HG03457 (cell line): ENCODE measurements around the gene SF3A1.

Experiments used
- ATAC-seq: cut with Tn5 transposase; IDR thresholded peaks from one replicate; pipeline ENCODE4 v1.9.1; 2021; ENCODE audit warnings: moderate number of reproducible peaks; ENCODE audit not compliant: unreplicated experiment

SF3A1 gene

DNA sequence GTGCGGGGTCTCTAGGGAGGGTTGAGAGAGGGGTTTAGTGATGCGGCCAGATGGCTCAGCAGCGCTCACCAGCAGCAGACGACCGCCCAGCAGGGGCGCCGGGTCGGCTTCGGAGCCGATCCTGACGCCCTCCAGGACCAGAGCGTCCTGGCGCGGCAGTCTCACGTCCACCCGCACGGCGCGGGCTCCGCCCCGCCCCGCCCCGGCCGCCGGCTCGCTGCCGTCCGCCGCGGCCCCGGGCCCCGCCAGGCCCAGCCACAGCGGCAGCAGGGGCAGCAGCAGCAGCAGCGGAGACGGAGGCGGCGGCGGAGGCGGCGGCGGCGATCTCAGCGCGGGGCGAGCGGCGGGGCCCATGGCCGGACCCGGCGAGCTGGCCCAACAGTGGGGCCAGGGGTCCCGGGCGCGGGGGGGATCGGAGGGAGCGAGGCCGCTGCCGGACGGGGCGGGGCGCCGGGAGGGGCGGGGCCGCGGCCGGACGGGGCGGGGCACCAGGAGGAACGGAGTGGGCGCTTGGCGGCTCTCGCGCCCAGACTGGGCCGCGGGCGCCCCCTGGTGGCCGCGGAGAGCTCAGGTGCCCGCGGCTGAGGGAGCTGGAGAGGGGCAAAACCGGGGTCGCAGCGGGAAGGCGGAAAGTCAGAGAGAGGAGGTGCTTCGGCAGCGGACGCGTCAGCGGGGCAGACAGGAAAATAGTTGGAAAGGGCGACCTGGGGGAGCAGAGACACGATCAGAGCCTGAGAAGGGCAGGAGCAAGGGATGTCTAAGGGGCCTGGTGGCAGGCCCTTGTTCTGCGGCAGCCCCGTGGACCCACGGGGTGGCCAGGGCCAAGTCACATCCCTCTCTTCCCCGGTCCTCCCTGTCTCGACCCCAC, 30.5 kb upstream of the SF3A1 start, which contains the start of gene RNF215:
Gene RNF215 (minus strand): TSS at position 452 of the 868 bp plus-strand sequence. CDS start 98 bp downstream, at position 354.
- no peak for ATAC-seq

DNA sequence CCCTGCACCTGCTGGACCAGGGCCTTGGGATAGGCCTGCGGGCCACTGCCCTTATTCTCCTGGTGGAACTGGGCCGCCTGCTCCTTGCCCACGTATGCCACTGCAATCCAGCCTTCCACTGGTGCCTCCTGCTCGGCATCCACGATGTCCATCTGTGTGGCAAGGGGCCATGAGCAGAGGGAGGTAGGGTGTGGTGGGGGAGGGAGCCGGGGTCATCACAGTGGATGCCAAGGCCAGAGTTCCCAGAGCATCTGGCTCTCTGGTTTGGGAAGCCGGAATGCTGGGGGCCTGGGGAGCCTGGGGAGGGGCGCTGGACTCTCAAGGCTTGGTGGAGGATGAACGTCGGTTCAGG, 29.9 kb upstream of the SF3A1 start:
- no peak for ATAC-seq

DNA sequence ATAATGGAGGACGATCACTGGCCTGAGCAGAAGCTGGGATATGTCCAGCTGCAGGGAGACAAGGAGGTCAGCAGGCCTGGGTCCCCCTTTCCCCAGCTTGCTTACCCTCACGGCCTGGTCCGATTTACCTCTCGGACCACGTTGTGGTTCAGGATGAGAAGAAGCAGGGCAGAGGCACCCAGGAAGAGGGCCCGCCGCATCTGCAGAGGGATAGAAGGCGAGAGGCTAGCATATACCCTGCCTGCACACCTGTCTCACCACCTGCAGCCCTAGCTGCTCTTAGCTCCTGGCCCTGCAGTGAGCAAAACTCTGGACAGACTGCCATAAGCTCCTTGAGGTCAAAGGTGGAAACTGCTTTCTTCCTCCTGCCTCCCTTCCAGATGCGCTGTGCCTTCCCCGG, 29.2 kb upstream of the SF3A1 start:
- no peak for ATAC-seq

GRCh38 chr22:30383061-30383460, 26.4 kb upstream of the SF3A1 start:
- no peak for ATAC-seq

DNA sequence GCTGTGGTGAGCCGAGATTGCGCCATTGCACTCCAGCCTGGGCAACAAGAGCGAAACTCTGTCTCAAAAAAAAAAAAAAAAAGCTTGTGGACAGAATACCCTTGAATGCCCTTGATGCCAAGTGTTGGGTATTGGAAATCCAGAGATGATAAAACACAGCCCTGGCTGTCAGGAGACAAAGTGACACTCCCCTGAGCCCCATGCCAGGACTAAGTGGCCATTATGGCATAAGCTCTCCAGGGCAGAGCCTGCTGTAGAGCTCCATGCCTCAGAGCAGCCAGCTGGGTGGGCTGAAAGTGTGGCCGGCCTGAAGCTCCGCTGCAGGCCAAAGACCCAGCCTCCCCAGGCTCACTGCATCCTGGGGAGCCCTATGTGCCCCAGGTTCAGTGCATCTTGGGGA, 25.6 kb upstream of the SF3A1 start:
- ATAC-seq, result no peak

- no peak for ATAC-seq
Measured at GRCh38 chr22:30381264-30381663, 24.6 kb upstream of the SF3A1 start.

DNA sequence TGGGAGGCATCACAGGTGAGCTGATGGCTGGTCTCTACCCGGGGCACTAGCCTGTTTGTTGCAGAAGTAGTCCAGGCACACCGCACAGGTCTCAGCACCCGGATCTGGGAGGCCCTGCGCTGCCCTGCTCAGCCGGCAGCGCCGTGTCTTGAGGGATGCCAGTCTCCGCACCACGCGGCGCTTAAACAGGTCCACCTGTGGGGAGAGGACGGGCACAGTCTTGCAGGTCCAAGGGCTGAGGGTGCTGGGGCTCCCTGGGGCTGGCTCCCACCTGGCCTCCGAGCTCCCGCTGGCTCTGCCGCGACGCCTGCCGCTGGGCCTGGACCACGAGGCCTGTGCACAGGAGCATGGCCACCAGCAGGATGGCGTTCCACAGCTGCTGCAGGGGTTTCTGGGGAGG, 23.3 kb upstream of the SF3A1 start:
- ATAC-seq, result no peak

DNA sequence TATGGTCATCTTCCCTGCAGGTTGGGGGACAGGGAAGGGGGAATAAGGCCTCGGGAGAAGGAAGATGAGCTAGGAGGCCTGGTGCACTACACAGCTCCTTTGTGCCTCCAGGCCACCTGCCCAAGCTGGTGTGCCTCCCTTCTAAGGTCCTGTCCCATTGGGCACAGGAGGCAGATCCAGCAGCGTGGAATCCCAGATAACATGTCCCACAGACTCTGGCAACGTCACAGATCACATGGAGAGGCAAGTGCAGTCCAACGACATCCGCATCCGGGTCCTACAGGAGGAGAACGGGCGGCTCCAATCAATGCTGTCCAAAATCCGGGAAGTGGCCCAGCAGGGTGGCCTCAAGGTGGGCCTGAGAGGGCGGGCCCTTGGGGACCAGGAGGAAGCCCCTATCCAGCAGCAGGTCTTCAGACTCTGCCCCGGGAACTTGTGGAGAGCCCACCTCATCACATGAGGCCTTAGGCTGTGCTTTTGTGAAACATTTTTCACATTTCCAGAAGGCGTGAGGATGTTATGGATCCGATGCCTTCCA, 18.7 kb upstream of the SF3A1 start:
- ATAC-seq, result no peak

GRCh38 chr22:30373331-30374325, 16.9 kb upstream of the SF3A1 start:
- no peak for ATAC-seq

- ATAC-seq, result no peak
Measured at GRCh38 chr22:30372915-30373314, 16.2 kb upstream of the SF3A1 start.

- no peak for ATAC-seq
Measured at GRCh38 chr22:30371981-30372380, 15.3 kb upstream of the SF3A1 start.

- ATAC-seq, result no peak
Measured at GRCh38 chr22:30371321-30371720, 14.6 kb upstream of the SF3A1 start.

- no peak for ATAC-seq
Measured at GRCh38 chr22:30370641-30371230, 14.0 kb upstream of the SF3A1 start.

DNA sequence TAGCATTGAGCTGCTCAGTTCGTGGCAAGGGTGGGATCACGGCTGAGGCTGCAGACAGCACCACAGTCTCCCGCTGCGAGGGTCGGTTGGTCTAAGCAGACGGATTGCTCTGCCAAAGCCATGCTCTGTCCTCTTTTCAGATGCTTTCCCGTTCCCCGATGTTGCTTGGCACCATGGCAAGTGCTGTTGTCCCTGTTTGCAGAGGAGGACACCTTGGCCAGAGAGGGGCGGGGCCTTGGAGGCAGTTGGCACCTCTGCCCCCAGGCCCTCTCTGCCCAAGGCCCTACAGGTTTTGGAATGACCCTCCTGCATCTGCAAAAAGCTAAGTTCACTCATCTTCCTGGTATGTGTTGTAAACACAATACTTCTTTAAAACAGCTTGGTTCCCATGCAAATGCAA, 11.7 kb upstream of the SF3A1 start:
- no peak for ATAC-seq

DNA sequence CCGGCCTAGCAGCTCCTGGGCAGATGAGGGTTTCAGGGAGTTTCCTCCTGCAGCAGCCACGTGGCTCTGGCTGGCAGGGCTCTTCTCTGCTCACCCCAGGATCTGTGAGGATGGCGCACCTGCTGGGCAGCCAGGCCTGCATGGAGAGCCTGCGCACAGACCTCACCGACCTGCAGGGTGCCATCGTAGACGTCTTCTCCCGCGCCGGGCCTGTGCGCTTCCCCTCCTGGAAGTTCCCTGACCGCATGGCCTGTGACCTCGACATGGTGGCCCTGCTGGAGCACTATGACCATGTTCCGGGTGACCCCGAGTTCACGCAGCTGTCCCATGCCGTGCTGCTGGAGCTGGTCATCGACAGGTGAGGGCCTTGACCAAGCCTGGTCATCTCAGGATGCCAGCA, 9.2 kb upstream of the SF3A1 start:
- ATAC-seq, result no peak

- no peak for ATAC-seq
Measured at GRCh38 chr22:30362651-30363281, 6.1 kb upstream of the SF3A1 start.

DNA sequence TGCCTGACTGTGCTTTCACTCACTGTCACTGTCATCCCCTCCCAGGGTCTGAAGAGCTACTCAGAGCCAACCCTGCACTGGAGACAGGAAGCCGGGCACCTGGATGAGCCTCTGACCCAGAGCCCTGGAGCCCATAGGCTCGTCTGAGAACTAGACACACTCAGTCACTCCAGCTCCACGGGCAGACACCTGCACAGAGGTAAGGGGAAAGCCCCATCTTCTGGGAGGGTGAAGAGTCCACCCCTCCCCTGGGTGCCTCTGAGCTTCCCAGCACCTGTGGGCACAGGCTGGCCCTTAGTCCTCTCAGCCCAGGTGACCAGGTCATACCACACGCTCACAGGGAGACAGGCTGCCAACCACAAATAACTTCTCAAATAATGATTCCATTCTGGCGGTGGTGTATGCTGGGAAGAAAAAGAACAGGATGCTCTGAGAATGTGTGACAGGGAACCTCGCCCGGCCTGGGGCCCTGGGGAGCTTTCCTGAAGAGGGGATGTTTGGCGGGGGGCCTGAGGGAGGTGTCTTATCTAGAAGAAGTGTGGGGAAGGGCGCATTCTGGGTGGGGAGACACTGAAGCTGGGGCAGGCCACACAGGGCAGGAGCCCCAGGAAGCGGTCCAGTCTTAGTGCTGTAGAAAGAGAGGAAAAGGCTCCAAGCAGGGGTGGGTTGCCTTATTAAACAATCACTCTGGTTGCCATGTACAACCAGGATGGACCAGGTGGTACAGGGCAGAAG, 5.4 kb upstream of the SF3A1 start:
- no peak for ATAC-seq

GRCh38 chr22:30358541-30358940, 1.8 kb upstream of the SF3A1 start:
- no peak for ATAC-seq

- ATAC-seq, result no peak
Measured at GRCh38 chr22:30357650-30358215, 1.0 kb upstream of the SF3A1 start.

GRCh38 chr22:30357236-30357570, 509 bp upstream of the SF3A1 start:
- ATAC-seq, result no peak
